NCI-H748 (cell line): Measurements from ENCODE around the gene BRME1.
"Not testable (repeated sequence)": the region's sequence is repeated elsewhere in the genome, so short reads cannot be mapped to it uniquely, and the experiment has no call there.

ENCODE experiments used
- DNase-seq: peaks from one replicate; lab custom pipeline; 2025; ENCODE audit not compliant: unreplicated experiment; lab: John Stamatoyannopoulos, UW

The BRME1 gene

GRCh38 chr19:13926715-13927114 is 20.8 kb upstream of the BRME1 start:
- no peak for DNase-seq

DNA sequence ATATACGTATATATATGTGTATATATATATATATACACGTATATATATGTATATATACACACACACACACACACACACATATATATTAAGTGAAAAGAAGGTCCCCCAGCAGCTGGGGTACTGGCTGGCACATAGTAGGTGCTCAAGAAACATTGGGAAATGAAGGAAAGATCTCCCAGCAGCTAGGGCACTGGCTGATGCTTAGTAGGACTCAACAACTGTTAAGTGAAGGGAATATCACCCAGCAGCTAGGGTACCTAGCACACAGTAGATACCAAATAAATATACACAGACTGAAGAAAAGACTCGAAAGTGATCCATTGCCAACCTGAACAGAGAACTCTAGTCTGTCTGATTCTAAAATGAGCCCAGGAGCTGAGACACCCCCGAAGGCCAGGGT is 20.1 kb upstream of the BRME1 start:
- no peak for DNase-seq

GRCh38 chr19:13923194-13923987 is 17.5 kb upstream of the BRME1 start:
- no peak for DNase-seq

DNA sequence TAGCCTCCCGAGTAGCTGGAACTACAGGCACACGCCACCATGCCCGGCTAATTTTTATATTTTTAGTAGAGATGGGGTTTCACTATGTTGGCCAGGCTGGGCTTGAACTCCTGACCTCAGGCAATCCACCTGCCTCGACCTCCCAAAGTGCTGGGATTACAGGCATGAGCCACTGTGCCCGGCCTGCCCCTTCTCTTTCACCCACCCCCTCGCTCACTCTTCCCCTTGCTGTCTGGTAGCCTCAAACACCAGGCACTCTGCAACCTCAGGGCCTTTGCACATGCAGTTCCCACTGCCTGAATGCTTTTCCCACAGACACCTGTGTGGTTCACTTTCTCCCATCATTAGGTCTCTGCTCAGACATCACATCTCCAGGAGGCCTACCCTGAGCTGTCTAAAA is 16.2 kb upstream of the BRME1 start:
- not testable (repeated sequence) for DNase-seq

DNA sequence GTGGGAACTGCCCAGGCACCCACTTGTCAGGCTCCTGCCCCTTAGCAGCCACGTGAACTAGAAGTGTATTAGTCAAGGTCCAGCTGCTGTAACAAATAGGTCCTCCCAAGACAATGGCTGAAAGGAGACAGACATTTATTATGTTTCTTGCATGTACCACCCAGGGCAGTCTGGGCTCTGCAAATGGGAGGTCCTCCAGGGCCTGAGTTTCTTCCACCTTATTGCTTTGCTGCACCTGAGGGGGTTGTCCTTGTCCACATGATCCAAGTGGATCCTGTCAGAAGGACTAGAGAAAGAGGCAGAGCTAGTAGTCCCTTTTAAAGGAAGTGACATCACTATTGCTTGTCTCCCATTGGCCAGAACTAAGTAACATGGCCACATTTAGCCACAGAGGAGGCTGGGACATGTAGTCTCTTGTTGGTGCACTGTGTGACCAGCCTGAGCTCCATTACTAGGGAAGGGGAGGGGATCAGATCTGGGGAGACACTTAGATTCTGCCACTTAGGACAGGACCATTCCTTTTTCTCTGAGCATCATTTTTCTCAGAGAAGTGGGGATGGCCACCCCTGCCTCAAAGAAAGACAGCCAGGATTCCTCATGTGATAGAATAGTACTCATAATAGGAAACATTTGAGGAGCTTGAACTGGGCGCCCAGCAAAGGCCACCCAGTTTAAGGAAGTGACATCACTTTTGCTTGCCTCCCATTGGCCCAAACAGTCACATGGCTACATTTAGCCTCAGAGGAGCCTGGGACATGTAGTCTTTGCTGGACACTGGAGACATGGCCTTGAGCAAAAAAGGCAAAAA is 15.2 kb upstream of the BRME1 start:
- DNase-seq = peak; percentile 16

DNA sequence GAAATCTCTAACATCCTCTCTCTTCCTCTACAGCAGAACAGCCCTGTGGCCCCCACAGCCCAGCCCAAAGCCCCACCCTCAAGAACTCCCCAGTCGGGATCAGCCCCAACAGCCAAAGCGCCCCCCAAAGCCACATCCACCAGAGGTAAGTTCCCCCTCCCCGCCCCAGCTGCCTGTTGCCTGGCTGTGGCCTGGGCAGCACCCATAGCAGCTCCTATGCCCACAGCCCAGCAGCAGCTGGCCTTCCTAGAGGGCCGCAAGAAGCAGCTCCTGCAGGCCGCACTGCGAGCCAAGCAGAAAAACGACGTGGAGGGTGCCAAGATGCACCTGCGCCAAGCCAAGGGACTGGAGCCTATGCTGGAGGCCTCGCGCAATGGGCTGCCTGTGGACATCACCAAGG is 14.6 kb upstream of the BRME1 start:
- DNase-seq = no peak

DNA sequence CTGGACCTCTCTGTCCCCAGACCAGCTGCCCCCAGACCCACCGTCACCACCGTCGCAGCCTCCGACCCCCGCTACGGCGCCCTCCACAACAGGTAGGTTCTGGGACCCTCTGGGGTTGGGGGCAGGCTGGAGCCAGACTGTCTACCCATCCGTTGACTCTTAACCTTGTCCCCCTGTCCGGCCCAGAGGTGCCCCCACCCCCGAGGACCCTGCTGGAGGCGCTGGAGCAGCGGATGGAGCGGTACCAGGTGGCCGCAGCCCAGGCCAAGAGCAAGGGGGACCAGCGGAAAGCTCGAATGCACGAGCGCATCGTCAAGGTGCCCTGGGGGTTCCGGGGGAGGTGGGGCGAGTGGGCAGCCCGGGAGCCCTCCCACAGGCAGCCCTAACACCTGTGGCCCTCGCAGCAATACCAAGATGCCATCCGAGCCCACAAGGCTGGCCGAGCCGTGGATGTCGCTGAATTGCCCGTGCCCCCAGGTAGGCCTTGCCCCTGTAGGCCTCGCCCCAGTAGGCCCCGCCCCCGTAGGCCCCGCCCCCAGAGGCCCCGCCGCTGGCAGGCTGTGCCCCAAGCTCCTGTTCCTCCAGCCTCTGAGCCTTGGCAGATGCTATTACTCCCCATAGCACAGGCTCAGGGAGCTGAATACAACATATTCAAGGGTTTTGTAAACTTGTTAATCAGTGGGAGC is 13.0 kb upstream of the BRME1 start:
- DNase-seq = no peak

GRCh38 chr19:13917888-13918406 is 12.0 kb upstream of the BRME1 start:
- DNase-seq = no peak

- DNase-seq = no peak
Observed at GRCh38 chr19:13914777-13915176, 8.9 kb upstream of the BRME1 start.

DNA sequence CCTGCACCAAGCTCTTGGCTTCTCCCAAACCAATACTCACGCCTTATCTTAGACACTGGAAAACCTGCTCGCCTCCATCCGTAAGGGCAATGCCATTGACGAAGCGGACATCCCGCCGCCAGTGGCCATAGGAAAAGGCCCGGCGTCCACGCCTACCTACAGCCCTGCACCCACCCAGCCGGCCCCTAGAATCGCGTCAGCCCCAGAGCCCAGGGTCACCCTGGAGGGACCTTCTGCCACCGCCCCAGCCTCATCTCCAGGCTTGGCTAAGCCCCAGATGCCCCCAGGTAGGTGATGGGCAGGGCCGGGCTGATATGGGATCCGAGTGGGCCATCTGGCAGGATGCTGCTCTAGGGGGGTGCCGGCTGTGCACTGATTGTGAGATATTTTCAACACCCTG is 7.4 kb upstream of the BRME1 start:
- DNase-seq = no peak

DNA sequence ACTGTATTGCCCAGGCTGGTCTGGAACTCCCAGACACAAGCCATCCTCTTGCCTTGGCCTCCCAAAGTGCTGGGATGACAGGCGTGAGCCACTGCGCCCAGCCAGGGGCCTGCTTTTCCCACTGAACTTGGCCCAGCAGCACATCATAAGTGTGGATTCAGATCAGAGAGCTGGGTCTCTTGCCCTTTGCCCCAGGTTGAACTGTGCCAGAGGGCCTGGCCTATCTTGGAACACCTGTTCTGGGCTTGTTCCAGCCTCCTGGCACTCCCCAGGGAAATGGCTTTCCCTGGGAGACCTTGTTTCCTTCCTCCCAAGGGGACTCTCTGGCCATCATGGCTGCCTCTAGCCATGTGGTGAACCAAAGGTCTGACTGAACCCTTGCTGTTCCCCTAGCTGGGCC is 3.5 kb upstream of the BRME1 start:
- no peak for DNase-seq

DNA sequence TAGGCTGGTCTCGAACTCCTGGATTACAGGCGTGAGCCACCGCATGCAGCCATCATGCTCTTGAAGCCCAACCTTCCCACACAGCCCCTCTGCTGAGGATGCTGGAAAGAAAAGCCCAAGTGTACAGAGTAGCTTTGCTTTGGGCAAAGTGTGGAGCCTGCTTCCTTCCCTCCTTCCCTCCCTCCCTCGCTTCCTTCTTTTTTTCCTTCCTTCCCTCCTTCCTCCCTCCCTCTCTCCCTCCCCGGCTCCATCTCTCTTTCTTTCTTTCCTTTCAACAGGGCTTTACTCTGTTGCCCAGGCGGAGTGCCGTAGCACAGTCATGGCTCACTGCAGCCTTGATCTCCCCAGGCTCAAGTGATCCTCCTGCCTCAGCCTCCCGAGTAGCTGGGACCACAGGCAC is 2.8 kb upstream of the BRME1 start:
- no peak for DNase-seq

DNA sequence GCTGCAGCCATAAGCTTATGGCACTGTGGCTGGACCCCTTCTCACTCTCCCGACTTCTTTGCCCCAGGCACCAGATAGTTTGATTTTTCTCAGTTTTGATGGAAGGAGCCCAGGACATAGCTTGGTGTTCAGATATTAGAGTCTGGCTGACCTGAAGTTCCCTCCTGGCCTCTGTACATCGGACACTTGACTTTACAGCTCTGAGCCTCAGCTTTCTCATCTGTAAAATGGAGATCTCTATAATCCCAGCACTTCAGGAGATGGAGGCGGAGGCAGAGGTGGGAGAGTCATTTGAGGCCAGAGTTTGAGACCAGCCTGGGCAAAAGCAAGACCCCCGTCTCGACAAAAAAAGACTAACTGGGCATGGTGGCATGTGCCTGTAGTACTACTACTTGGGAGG is 993 bp upstream of the BRME1 start:
- DNase-seq = no peak

DNA sequence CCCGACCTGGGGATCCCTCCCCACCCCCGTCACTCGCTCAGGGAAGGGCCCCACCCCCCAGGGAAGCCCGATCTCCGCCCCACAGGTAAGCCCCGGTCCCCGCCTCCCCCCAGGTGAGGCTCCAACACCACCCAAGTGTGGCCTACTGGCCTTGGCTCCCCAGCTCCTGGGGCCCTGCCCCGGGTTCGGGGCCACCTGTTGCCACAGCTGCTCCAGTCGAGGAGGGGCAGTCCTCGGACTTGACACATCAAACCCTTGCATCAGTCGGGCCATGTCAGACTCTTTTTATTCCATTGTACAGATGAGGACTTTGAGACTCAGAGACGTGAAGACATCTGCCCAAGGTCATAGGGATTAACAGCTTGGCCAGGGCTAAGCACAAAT is 596 bp upstream of the BRME1 start:
- DNase-seq = peak; percentile 41

- peak; percentile 4 for DNase-seq
Observed at GRCh38 chr19:13902993-13903555, 2.8 kb downstream of the BRME1 start.

- DNase-seq = no peak
Observed at GRCh38 chr19:13899912-13900584, 5.9 kb downstream of the BRME1 start.

GRCh38 chr19:13899393-13899792 is 6.5 kb downstream of the BRME1 start:
- DNase-seq = no peak

DNA sequence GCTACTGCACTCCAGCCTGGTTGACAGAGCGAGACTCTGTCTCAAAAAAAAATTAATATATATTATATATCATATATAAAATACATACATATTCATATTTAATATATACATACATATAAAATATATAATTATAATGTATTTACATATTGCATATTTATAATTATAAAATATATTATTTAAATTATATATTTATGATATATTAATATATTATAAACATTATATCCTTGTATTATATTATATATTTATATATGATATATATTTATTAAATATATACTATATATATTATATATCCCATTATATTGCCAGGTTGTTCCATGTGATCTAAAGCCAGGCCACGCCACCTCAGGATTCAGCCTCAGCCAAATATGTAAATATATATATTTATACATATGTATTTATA is 9.7 kb downstream of the BRME1 start:
- DNase-seq = no peak

GRCh38 chr19:13894552-13894951 is 11.4 kb downstream of the BRME1 start:
- DNase-seq = no peak

- no peak for DNase-seq
Observed at GRCh38 chr19:13892870-13893269, 13.0 kb downstream of the BRME1 start.

GRCh38 chr19:13890136-13890535 is 15.8 kb downstream of the BRME1 start:
- no peak for DNase-seq
